Astrocyte (in vitro differentiated cells and primary cell): ENCODE data around the gene ATXN10.

Experiments used
- EZH2 ChIP-seq: IDR thresholded peaks from 2 replicates; pipeline ENCODE4 v1.6.1; 2012; ENCODE audit warnings: mild to moderate bottlenecking, low read length, inconsistent platforms; ENCODE audit not compliant: insufficient read depth
- TF ChIP-seq, protein P1 (sequence below): IDR thresholded peaks from 2 replicates; pipeline ENCODE4 v1.5.1; 2011; ENCODE audit warnings: low read depth, mild to moderate bottlenecking, inconsistent platforms, low read length, moderate library complexity; ENCODE audit not compliant: insufficient read depth

DNA sequence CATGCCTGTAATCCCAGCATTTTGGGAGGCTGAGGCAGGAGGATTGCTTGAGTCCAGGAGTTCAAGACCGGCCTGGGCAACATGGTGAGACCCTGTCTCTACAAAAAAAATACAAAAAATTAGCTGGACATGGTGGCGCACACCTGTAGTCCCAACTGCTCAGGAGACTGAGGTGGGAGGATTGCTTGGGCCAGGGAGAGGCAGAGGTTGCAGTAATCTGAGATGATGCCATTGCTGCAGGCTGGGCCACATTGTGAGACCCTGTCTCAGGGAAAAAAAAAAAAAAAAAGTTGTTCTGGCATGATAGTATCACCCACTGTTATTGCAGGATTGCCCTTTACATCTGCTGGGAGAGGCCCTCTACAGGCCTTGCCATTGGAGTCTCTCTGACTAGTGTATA, 18.4 kb downstream of the ATXN10 start:
- TF ChIP-seq, protein P1, sequence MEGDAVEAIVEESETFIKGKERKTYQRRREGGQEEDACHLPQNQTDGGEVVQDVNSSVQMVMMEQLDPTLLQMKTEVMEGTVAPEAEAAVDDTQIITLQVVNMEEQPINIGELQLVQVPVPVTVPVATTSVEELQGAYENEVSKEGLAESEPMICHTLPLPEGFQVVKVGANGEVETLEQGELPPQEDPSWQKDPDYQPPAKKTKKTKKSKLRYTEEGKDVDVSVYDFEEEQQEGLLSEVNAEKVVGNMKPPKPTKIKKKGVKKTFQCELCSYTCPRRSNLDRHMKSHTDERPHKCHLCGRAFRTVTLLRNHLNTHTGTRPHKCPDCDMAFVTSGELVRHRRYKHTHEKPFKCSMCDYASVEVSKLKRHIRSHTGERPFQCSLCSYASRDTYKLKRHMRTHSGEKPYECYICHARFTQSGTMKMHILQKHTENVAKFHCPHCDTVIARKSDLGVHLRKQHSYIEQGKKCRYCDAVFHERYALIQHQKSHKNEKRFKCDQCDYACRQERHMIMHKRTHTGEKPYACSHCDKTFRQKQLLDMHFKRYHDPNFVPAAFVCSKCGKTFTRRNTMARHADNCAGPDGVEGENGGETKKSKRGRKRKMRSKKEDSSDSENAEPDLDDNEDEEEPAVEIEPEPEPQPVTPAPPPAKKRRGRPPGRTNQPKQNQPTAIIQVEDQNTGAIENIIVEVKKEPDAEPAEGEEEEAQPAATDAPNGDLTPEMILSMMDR, result no peak
- TF ChIP-seq EZH2, result no peak
